Chondrocyte (in vitro differentiated cells): ENCODE data around the gene LINC01488. TPM values are rescaled to one million over a fixed set of nuclear protein-coding genes. Genes with fewer than 3 reads are reported as not detected.
A peak's percentile ranks its signal among the peaks of the same experiment; 100 is the strongest.

Source experiments
- DNase-seq: peaks from one replicate; pipeline ENCODE4 v3.0.0; 2021; ENCODE audit warnings: mixed read lengths, low spot score
- H3K27ac Mint-ChIP-seq: one replicate; pipeline ENCODE4 v1.8.0; 2021; ENCODE audit warnings: mild to moderate bottlenecking, moderate library complexity, mixed read lengths; ENCODE audit not compliant: unreplicated experiment
- H3K27me3 Mint-ChIP-seq: 2 replicates; pipeline ENCODE4 v1.8.0; 2021; ENCODE audit warnings: low read depth, mixed read lengths
- H3K36me3 Mint-ChIP-seq: 2 replicates; pipeline ENCODE4 v1.8.0; 2021; ENCODE audit warnings: low read depth, mixed read lengths
- H3K4me1 Mint-ChIP-seq: 2 replicates; pipeline ENCODE4 v1.8.0; 2021; ENCODE audit warnings: low read depth, mild to moderate bottlenecking, mixed read lengths
- H3K4me3 Mint-ChIP-seq: one replicate; pipeline ENCODE4 v1.8.0; 2021; ENCODE audit warnings: mild to moderate bottlenecking, moderate library complexity, mixed read lengths; ENCODE audit not compliant: unreplicated experiment
- H3K9me3 Mint-ChIP-seq: 2 replicates; pipeline ENCODE4 v1.8.0; 2021; ENCODE audit warnings: low read depth, mixed read lengths
- total RNA-seq: library from RNA; stranded (reverse); gene quantifications from 3 replicates; pipeline ENCODE4 v1.2.1, GENCODE V29; 2021
- TF ChIP-seq, protein P1 (sequence below): fragments of 200-600 bp; sonication (generic); IDR thresholded peaks from 2 replicates; pipeline ENCODE4 v1.5.0; 2021; ENCODE audit warnings: antibody characterized with exemption, mild to moderate bottlenecking, moderate library complexity

LINC01488 gene
- total RNA-seq, 1 donor from 2014 or later: not detected

DNA sequence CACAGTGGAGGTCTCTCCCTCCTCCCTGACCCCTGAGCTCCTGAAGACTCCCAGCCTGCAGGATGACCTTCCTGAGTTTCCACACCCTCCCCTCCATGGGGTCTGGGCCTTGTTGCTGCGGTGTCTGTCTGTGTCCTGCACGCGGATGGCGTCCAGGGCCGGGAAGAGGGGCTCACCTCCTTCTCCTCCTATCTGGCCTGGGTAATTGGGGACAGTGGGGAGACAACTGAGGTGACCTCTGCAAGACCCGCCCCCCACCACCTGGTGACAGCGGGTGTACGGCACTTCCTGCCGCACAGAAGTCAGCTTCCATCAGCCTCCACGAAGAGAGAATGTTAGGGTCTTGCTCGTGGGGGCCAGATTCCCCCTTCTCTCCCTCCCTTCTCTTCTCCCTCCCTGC is 31.7 kb downstream of the LINC01488 start:
- Mint-ChIP-seq H3K4me3 (no peak overlapping the region), H3K9me3 (peaks cover 14% of the 10 kb centered on the region), H3K36me3 (no peaks in the 10 kb centered on the region), H3K27ac (no peak overlapping the region), H3K27me3 (no peaks in the 10 kb centered on the region), H3K4me1 (peaks cover 9% of the 10 kb centered on the region)
- TF ChIP-seq, protein P1, sequence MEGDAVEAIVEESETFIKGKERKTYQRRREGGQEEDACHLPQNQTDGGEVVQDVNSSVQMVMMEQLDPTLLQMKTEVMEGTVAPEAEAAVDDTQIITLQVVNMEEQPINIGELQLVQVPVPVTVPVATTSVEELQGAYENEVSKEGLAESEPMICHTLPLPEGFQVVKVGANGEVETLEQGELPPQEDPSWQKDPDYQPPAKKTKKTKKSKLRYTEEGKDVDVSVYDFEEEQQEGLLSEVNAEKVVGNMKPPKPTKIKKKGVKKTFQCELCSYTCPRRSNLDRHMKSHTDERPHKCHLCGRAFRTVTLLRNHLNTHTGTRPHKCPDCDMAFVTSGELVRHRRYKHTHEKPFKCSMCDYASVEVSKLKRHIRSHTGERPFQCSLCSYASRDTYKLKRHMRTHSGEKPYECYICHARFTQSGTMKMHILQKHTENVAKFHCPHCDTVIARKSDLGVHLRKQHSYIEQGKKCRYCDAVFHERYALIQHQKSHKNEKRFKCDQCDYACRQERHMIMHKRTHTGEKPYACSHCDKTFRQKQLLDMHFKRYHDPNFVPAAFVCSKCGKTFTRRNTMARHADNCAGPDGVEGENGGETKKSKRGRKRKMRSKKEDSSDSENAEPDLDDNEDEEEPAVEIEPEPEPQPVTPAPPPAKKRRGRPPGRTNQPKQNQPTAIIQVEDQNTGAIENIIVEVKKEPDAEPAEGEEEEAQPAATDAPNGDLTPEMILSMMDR: no peak
- DNase-seq: no peak

DNA sequence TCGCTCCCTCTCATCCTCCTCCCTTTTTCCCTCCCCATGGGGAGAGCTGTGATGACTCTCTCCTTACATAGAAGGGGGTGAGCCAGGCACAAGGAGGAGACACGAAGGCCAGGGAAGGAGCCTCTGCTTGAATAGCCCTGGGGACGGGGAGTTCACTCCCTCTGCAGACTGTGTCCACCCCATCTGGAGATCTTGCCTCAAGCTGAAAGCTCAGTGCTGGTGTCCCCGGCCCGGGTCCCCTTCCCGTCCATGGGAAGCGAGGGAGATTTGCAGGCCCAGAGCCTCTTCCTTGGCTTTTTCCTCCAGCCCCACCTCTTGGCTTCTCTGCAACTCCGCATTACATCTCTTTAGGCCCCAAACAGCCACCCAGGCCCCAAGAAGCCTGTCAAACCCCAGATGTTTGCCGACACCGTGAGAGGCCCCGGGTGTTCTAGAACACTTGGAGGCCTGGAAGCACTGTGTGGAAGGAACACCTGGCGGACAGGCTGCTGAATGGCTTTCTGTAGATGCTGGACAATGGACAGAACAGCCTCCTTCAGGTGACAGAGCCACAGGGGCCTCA is 32.3 kb downstream of the LINC01488 start:
- no peak overlapping the region for H3K4me3 Mint-ChIP-seq
- peaks cover 19% of the 10 kb centered on the region for H3K9me3 Mint-ChIP-seq
- H3K4me1 Mint-ChIP-seq: peaks cover 14% of the 10 kb centered on the region
- no peaks in the 10 kb centered on the region for H3K36me3 Mint-ChIP-seq
- H3K27ac Mint-ChIP-seq: no peak overlapping the region
- TF ChIP-seq, protein P1: no peak
- H3K27me3 Mint-ChIP-seq: no peaks in the 10 kb centered on the region
- DNase-seq: peak; percentile 52

DNA sequence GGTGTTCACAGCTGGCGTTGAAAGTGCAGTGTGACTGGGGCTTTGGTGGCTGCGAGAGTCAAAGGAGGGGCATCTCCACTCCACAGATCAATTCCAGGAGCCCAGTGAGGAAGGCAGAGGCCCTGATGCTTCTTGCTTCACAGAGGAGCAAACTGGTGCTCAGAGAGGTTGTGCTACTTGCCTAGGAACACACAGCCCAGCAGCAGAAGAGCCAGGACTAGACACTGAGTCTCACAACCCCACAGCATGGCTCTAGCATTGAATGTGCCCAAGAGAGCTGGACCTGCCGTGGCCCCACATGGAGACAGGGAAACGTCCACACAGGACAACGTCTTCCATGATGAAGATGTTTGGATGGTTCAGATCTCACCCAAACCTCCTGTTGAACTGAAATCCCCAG is 33.3 kb downstream of the LINC01488 start:
- TF ChIP-seq, protein P1: no peak
- peak; percentile 30 for DNase-seq
- Mint-ChIP-seq H3K36me3 (peaks cover 2% of the 10 kb centered on the region), H3K4me1 (peaks cover 14% of the 10 kb centered on the region), H3K27ac (no peak overlapping the region), H3K27me3 (no peaks in the 10 kb centered on the region), H3K9me3 (peaks cover 19% of the 10 kb centered on the region), H3K4me3 (no peak overlapping the region)

DNA sequence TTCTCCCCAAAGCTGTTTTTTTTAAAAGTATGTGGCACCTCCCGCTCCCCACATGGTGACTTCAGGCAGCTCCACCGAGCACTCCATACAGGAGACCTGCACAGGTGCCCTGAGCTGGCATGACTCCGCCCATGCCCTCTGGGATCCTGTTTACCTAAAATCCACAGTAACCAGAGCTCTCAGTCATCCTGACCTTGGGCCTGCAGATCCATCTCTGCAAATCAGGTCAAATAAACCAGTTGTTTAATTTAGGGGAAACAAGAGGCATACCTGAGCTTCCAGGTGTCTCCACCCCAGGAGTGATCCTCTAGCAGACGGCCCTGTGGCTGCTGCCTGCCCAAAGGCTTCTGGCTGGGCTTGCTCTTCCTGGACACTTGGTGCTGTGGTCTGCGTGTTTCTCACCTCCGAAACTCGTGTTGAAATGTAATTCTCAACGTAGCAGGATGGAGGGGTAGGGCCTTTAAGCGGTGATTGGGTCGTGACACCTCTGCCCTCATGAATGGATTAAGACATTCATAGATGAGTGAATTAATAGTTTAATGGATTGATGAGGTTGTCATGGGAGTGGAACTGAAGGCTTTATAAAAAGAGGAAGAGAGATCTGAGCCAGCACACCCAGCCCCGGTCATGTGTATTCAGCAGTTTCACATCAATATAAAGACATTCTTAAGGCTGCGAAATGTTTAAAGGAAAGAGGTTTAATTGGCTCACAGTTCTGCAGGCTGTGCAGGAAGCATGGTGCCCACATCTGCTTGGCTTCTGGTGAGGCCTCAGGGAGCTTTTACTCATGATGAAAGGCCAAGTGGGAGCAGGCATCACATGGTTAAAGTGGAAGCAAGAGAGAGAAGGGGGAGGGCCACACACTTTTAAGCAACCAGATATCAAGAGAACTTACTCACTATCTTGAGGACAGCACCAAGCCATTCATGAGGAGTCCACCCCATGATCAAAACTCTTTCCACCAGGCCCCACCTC is 34.1 kb downstream of the LINC01488 start:
- TF ChIP-seq, protein P1: no peak
- peak; percentile 33 for DNase-seq
- no peak overlapping the region for H3K27ac Mint-ChIP-seq
- H3K4me3 Mint-ChIP-seq: no peak overlapping the region
- peaks cover 8% of the 10 kb centered on the region for H3K4me1 Mint-ChIP-seq
- H3K27me3 Mint-ChIP-seq: no peaks in the 10 kb centered on the region
- H3K36me3 Mint-ChIP-seq: peaks cover 2% of the 10 kb centered on the region
- peaks cover 19% of the 10 kb centered on the region for H3K9me3 Mint-ChIP-seq

DNA sequence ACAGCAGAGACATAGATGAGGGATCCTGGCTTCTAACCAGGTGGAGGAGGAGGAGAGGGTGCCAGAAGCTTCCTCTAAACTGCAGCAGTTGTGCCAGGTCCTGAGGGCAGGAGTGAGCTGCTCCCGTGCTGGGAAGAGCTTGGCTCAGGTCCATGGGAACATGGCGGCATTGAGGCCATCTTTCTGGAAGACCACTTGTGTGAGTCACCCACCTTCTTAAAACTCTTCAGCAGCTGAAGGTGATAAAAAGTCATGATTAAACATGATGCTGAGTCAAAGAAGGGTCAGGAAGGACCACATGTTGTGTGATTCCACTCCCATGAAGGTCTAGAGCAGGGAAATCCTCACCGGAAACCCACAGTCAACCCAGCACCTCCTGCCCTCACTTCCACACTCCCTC is 35.1 kb downstream of the LINC01488 start:
- Mint-ChIP-seq H3K36me3 (peaks cover 2% of the 10 kb centered on the region), H3K4me3 (no peak overlapping the region), H3K4me1 (peaks cover 7% of the 10 kb centered on the region), H3K27me3 (no peaks in the 10 kb centered on the region), H3K9me3 (peaks cover 19% of the 10 kb centered on the region), H3K27ac (no peak overlapping the region)
- TF ChIP-seq, protein P1: no peak
- DNase-seq: peak; percentile 27
